HEK293T (cell line): Measurements from ENCODE around the gene TMEM150B.

ENCODE experiments used
- ARNT ChIP-seq: fragments of 450-650 bp; IDR thresholded peaks from 2 replicates; pipeline ENCODE4 v1.6.1; 2017; ENCODE audit warnings: mild to moderate bottlenecking
- BHLHE40 ChIP-seq: fragments of 450-650 bp; IDR thresholded peaks from 2 replicates; pipeline ENCODE4 v1.6.1; 2016; ENCODE audit warnings: mild to moderate bottlenecking, moderate library complexity, borderline replicate concordance
- CTBP1 ChIP-seq: fragments of 450-650 bp; IDR thresholded peaks from 2 replicates; pipeline ENCODE4 v1.6.1; 2016; ENCODE audit warnings: borderline replicate concordance
- ELF4 ChIP-seq: fragments of 450-650 bp; IDR thresholded peaks from 2 replicates; pipeline ENCODE4 v1.6.1; 2017; ENCODE audit warnings: antibody characterized with exemption
- FOXA1 ChIP-seq: fragments of 450-650 bp; IDR thresholded peaks from 2 replicates; pipeline ENCODE4 v1.6.1; 2016; ENCODE audit warnings: mild to moderate bottlenecking
- FOXK2 ChIP-seq: fragments of 450-650 bp; IDR thresholded peaks from 2 replicates; pipeline ENCODE4 v1.6.1; 2016; ENCODE audit warnings: mild to moderate bottlenecking
- HDGF ChIP-seq: fragments of 450-650 bp; IDR thresholded peaks from 2 replicates; pipeline ENCODE4 v1.6.1; 2017; ENCODE audit warnings: antibody characterized with exemption, borderline replicate concordance
- L3MBTL2 ChIP-seq: fragments of 450-650 bp; conservative IDR thresholded peaks from 2 replicates; pipeline ENCODE4 v1.6.1; 2016; ENCODE audit warnings: mild to moderate bottlenecking
- PKNOX1 ChIP-seq: fragments of 450-650 bp; IDR thresholded peaks from 2 replicates; pipeline ENCODE4 v1.6.1; 2016
- SP1 ChIP-seq: fragments of 450-650 bp; IDR thresholded peaks from 2 replicates; pipeline ENCODE4 v1.6.1; 2017
- SUZ12 ChIP-seq: fragments of 450-650 bp; IDR thresholded peaks from 2 replicates; pipeline ENCODE4 v1.6.1; 2016; ENCODE audit warnings: mild to moderate bottlenecking
- TARDBP ChIP-seq: fragments of 450-650 bp; IDR thresholded peaks from 2 replicates; pipeline ENCODE4 v1.6.1; 2016
- ZNF384 ChIP-seq: fragments of 450-650 bp; IDR thresholded peaks from 2 replicates; pipeline ENCODE4 v1.6.1; 2016

DNA sequence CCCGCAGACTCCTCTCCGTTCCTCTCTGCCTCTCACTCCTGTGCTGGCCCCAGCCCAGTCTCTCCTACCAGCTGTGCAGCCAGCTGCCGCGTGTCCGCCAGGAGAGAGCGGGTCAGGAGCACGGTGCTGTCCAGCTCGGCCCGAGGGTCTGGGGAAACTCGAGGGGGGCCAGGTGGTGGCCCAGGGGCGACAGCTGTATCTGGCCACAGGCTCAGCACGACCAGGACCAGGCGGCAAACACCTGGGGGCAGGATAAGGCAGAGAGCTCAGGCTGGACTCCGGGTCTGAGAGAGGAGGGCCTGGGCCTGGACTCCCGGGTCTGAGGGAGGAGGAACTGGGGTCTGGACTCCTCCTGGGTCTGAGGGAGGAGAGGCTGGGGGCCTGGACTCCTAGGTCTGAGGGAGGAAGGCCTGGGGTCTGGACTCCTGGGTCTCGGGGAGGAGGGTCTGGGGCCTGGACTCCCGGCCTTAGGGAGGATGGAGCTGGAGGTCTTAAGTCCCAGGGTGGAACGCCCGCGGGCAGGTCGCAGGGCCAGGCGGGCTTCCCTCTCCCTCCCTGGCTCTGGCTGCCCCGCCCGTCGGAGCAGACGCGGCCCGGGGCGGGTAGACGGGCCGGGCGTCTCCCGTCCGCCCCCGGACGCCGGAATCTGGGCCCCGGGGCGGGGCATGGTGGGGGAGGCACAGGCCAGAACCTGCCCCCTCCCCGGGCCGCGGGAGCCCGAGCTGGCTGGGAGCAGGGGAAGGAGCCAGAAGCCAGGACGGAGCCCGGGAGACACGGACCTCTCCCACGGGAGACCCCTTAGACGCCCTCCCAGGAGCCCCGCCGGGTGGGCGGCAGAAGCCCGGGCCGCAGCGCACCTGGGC lies 43.8 kb upstream of the TMEM150B start:
- TF ChIP-seq SP1 (no peak), FOXK2 (no peak), ZNF384 (no peak), HDGF (no peak), FOXA1 (no peak), BHLHE40 (no peak), L3MBTL2 (no peak), ELF4 (no peak), SUZ12 (no peak), CTBP1 (no peak), PKNOX1 (no peak), TARDBP (no peak), ARNT (no peak)
